ENCODE results near the gene MLH3.

GRCh38 chr14:74977901-74978385 is 73.3 kb downstream of the MLH3 start:
- TF ChIP-seq CTCF (conservative IDR thresholded peaks at IDR 0.05 in 1 of 2, IDR thresholded peaks at IDR 0.05 in 1 of 2; ENCODE audit: low read depth in 1 of 2, low read length in 2 of 2) (no peak), EZH2 (IDR thresholded peaks at IDR 0.05; ENCODE audit: low read length, missing control alignments) (no peak)

Data from fibroblast of lung (primary cell).